IPS-NIHi11 (cell line): ENCODE data around the gene PDGFRA.
"Not testable (repeated sequence)": the region's sequence is repeated elsewhere in the genome, so short reads cannot be mapped to it uniquely, and the experiment has no call there.

Source experiments
- DNase-seq: peaks from one replicate; pipeline ENCODE4 v3.0.0; 2012; ENCODE audit warnings: mixed read lengths, low spot score

The PDGFRA gene

DNA sequence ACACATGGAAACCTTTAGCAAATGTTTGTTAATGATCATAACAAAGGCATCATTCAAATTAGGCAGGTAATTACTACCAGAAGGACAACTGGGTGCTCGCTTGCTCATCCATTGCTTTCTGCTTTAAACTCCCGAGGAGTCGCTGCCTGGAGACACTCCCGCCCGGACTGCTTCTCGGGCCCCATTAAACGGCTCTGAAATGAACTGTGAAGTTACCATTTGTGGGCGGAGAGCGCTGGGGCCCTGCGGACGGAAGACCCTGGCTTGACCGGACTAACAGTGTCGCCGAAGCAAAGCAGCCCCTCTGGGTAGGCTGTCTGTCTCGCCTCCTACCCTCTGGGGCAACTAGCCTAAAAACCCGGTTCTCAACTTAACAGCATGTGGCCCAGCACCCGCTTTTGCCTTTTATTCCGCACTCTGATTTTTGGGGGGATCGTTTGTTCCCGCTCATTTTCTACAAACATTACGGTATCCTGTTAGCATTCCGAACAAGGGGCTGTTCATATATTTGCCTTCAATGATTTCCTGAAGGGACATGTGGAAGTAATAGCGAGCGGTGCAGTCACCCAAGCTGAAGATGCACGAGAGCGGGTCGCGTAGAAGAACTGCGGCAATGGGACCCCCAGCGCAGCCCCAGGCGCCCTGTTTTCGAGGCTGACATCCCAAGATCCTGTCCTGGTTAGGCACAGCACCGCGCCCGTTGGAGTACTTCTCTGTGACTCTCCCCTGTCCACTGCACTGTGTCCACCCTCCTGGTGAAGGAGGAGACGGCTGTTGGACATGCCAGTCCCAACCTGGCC lies 1.6 kb upstream of the PDGFRA start:
- peak; percentile 30 for DNase-seq

DNA sequence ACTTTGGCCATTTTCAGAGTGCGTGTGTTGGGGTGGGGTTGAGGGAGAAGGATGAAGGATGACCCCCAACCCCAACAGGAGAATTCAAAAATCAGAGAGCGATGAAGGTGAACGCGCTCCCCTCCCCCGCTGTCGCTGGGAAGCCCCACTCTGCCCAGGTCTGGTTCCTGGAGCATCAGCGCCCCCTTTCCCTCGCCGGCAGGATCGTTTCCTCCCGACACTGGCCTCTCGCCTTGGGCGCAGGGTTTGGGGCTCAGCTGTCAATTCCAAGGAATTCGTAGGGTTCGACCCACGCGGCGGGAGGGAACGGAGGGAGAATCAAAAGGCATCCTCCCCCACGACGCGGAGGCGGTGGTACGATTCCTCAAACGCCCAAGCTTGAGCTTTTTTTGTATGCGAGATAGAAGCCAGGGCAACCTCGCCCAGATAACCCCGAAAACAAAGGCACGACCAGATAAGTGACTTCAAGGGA lies 1.0 kb upstream of the PDGFRA start:
- peak; percentile 79 for DNase-seq

DNA sequence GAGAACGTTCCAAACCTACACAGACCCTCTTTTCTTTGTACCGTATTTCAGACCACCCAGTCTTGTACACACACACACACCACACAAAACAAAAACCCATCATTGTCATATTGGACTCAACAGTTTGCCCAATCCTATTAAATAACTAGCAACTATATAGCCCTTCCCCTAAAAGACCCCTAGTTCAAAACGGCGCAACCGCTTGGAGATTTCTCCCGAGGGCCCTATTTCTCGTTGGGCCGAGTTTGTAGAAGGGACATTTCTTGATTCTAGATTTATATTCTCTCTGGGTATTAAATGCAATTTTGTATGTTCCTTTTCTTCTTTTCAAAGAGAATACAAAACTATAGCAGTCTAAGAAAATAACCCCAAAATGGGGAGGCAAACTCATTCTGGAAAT lies 547 bp upstream of the PDGFRA start:
- DNase-seq: no peak

DNA sequence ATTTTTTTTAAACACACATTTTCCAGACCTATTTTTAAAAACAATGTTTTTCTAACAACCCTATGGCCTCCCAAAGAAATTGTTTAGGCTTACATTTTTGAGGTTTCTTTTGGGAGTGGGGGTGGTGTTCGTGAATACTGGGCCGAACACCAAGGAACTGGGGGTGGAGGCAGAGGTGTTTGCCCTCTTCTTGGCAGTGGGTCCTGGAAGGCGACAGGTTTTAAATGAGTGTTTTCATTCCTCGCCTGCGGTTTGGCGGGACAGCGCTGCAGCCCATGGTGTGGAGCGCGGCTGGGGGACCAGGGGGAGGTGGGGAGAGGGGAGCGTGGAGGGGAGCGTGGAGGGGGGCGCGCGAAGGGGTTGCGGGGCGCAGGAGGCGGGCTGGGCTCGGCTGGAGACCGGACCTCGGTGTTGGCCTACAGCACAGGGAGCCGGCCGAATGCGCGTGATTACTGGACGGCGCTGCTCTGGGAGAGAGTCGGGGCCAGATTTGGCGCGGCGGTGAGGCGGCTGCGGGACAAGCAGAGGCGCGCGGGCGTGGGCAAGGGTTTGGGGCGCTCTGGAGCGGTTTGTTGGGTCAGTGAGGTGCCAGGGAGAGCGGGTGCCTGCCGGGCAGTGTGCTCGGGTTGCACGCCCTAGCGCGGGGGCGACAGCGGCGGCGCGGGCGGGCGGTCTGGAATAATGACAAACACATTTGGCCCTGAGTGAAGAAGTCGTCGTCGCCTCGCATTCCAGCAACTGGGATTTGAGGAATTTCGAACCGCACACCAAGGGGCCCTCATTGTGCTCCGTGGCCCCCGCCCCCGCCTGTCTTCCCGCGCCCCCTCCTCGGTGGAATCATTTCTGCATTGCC lies 764 bp downstream of the PDGFRA start:
- DNase-seq: no peak

DNA sequence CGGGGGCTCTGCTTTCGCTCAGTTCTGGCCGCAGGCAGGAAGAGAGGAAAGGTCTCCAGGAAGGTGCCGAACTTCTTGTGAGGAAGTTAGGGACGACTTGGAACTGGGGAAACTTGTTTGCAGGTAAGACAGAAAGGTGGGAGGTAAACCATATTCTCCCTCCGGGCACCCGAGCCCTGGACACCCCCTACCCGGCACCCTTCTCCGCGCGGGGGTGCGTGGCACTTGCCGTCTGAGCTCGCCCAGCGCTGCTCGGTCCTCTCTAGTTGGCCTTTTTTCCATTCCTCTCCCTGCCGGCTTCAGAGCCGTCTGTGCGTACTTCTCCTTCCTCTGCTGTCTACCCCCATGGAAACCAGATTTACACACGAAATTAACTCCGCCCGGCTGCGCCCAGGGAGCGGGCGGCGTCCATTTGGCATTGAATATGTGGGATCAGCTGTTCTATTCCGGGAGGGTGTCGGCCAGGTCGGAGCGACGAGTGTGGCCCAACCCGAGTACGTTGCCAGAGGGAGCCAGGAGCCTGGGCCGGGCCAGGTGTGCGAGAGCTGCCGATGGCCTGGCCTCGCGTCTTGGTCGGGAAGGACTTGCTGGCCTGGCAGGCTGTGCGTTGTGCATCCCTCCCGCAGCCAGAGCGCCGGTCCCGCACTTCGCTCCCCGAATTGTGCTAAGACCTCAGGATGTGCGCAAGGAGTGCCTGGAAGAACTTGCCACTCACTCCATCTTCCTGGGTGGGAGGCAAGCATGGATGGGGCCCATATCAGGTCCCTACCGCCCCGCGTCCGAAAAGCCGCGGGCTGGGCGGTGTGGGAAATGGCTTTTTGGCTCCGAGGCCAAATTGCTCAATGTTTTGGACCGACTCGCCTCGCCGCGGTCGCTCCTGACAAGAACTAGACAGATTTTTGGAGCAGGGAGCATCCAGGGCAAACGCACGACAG lies 1.7 kb downstream of the PDGFRA start:
- no peak for DNase-seq

DNA sequence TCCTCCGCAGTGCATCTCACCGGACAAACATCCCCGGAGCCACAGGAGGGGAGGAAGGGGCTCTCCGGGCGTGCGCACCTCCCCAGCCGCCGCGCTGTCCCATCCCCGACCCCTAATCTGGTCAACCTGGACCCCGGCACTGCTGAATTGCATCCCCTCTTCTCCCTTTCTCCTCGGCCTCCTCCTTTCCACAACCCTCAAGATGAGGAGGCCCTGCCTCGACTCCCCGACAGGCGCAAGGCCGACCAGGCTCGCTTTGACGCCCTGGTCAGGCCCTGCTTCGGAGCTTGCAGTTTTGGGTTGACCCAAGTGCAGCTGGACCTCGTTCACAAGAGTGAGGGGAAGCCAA lies 2.3 kb downstream of the PDGFRA start:
- no peak for DNase-seq

DNA sequence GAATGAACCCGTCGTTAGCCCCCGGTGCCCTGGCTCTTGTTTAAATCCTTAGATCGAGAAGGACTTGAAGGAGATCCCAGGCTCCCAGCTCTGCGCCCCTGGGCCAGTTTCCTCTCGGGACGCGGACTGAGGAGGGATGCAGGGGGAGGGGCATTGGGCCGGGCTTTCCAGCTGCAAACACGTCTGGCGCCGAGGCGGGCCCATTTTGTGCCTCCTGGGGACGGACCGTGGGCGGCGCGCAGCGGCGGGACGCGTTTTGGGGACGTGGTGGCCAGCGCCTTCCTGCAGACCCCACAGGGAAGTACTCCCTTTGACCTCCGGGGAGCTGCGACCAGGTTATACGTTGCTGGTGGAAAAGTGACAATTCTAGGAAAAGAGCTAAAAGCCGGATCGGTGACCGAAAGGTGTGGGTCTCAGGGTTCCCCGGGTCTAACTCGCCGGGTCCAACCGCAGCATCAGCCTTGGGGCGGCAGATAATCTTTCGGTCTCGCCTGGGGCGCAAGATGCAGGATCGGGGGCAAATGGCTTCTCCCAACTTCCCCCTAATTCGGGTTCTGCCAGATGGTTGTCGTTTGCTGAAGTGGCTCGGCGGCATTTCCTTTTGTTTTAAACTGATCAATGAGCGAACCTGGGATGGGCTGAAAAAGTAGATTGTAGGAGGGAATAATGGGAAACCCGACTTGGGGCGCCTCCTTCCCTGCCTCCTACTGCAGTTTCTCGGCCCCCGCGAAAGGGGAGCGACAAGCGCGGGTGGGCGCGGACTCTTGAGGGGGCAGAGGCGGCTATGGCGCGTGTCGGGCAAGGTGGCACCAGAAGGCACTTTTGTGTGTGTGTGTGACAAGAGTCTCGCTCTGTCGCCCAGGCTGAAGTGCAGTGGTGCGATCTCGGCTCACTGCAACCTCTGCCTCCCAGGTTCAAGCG lies 2.9 kb downstream of the PDGFRA start:
- no peak for DNase-seq

DNA sequence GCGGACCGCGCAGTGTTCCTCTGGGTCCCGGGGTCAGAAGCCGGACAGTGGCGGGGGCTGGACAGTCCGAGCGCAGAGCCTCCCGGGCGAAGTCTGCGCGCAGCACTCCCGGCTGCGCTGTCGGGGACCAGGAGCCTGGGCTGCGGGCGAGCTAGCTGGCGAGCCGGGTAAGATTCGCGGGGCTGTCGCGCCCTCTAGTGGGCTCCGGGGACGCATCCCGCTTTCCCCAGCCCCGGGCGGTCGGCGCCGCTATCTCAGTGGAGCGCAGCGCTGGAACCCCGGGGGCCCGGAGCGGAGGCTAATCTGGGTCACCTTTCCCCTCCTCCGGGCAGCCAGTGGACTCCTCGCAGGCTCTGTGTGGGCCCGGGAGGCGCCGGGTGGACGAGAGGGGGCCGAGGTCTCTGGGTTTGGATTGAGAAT lies 4.2 kb downstream of the PDGFRA start:
- peak; percentile 85 for DNase-seq

DNA sequence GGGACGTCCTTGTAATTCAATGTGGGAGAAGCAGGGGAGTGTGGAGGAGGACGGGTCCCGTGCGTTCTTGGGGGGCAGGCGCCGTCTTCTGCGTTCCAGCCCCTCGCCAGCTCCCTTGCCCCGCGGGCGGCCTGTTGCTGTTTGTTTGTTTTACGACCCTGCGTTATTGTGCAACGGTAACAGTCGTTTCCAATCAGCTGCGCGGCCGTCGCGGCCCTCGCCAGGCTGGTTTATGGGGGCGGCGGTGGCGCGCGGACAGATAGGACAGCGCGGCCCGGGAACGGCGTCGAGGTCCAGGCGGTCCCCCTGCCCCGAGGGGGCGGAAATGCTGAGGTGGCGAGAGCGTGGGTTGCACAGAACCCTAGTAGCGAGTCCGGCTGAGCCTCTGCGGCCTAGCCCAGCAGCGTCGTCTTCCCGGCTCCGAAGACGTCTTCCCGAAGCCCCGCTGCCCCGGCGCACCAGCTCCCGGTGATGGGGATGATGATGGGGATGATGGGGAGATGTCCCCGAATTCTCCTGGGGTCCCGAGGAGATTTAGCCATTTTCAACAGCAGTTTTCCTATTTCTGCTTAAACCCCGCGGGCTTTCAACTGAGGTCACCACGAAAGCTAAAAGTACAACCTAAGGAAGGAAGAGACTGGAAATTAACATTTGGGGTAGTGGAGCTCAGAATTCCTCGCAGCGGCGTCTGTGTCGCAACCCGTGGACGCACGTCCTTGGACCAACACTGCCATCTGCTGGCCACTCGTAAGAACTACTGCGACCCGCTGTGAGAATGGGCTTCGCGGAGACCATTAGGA lies 4.8 kb downstream of the PDGFRA start:
- peak; percentile 70 for DNase-seq

DNA sequence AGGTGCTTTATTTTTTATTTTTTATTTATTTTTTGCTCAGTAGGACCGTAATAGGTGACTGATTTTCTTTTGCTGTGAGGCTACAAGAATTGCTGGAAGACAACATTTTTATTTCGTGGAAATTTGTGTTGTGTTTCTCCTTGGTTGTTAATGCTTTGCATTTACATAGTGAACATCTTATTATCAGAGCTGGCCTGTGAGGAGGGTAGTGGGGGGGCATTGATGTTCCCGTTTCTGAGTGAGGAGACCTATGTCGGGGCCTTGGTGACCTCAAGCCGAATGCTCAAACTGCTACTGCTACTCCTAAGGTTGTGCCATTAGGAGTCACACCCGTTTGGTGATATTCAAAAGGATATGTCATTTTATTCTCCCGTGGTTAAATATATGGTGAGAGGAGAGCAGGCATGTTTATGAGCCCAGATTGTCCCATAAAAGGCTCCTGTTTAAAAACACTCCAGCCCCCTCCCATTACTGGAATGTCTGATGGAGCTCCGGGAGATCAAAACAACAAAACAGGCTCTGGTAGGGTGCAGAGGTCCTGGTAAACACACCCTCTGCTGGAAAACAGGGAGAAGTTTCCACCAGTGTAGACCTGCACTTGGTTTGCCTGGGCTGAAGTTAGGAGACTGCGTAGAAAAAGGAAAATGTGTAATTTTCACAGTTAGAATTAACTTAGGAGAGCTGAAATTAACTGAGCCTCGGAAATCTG lies 5.6 kb downstream of the PDGFRA start:
- DNase-seq: no peak

DNA sequence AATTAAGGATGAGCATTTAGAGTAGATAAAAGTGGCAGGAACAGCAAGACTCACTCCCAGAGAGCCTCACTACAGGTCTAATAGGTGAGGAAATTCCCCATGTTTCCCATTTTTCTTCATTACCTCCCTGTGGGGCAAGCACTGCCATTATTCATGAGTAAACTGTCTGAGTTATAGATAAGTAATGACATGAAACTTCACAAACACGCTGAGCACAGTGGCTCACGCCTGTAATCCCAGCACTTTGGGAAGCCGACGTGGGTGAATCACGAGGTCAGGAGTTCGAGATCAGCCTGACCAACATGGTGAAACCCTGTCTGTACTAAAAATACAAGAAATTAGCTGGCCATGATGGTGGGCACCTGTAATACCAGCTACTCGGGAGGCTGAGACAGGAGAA lies 7.2 kb downstream of the PDGFRA start:
- not testable (repeated sequence) for DNase-seq

DNA sequence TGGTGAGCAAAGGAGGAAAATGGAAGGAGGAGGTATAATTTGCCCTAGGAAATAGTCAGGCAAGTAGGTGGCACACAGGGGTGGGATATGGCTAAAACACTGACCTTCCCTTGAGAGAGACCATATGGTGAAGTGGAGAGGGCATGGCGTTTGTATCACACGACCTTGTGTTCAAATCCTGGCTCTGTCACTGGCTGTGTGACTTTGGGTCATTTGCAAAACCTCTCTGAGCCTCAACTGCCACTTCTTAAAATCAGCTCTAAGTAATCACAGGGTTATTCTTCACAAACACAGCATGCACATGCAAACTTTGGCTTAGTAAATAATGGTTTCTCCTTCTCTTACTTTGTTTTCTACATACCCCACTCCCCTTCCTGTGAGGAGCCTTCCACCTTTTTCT lies 8.7 kb downstream of the PDGFRA start:
- no peak for DNase-seq

DNA sequence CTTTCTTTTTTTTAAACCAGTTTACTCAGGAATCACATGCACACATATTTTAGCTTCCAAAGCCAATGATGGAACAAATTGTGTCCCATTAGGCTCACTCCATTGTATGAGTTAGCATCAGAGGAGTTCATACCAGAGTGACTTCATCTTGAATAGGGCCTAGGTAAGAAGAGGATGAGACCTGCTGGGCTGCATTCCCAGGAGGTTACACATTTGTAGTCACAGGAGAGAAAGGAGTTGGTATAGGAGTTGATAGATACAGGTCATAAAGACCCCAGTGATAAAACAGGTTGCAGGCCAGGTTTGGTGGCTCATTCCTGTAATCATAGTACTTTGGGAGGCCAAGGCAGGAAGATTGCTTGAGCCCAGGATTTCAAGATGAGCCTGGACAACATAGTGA lies 9.3 kb downstream of the PDGFRA start:
- DNase-seq: no peak

DNA sequence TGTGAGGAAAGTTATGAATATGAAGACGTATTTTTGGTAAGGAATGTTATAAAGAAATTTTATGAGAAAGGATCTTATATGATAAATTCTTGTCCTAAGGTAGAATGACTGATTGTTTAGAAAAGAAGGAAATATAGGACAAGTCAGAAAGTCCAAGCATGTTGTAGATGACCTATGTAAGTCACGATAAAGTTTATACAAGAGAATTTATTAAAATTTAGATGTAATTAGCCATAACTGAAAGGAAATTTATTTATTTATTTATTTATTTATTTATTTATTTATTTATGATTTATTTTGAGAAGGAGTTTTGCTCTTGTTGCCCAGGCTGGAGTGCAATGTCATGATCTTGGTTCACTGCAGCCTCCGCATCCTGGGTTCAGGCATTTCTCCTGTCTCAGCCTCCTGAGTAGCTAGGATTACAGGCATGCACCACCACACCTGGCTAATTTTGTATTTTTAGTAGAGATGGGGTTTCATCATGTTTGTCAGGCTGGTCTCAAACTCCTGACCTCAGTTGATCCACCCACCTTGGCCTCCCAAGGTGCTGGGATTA lies 12.3 kb downstream of the PDGFRA start:
- DNase-seq: not testable (repeated sequence)

DNA sequence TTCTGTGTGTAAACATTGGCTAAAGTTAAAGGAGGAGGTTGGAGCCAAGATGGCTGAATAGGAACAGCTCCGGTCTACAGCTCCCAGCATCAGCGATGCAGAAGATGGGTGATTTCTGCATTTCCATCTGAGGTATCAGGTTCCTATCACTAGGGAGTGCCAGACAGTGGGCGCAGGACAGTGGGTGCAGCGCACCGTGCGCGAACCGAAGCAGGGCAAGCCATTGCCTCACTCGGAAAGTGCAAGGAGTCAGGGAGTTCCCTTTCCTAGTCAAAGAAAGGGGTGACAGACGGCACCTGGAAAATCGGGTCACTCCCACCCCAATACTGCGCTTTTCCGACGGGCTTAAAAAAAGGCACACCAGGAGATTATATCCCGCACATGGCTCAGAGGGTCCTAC lies 14.4 kb downstream of the PDGFRA start:
- not testable (repeated sequence) for DNase-seq

DNA sequence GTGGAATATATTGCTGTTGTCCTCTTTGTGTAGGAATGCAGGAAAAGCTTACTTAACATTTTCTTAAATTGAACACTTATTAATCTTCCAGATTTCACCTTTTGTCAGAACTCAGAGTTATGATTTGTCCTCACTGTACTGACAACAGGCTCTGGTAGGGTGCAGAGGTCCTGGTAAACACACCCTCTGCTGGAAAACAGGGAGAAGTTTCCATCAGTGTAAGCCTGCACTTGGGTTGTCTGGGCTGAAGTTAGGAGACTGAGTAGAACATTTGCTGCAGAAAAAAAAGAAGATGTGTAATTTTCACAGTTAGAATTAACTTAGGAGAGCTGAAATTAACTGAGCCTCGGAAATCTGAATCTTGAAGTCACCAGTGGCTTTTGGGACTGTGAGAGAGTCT lies 23.2 kb downstream of the PDGFRA start:
- DNase-seq: not testable (repeated sequence)

DNA sequence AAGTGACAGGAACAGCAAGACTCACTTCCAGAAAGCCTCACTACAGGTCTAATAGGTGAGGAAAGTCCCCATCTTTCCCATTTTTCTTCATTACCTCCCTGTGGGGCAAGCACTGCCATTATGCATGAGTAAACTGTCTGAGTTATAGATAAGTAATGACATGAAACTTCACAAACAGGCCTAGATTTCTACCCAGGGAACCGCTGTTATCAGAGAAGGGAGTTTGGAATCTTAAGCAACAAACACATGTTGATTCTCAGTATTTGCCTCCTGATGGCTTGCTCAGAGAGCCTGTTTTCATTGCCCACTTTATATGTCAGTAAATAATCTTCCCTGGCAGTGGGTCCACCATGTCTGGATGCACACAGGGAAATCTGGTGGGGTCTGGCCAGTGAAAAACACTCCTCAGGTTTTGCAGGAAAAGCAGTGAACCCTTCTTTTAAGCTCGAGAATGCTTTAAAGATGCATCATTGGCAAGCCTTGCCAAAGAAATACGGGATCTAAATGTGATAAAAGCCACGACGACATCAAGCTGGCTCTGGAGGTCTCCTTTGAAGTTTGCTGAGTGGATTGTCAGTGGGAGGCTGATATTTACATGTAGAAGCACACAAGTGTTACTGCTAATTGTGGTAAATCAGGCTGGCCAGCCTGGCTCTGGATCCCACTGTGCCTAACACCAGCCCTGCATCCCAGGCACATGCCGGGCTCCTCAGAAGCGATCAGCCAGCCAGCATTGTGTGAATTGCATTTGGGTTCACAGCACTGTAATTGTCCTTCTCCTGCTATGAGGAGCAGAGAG lies 25.2 kb downstream of the PDGFRA start:
- no peak for DNase-seq

DNA sequence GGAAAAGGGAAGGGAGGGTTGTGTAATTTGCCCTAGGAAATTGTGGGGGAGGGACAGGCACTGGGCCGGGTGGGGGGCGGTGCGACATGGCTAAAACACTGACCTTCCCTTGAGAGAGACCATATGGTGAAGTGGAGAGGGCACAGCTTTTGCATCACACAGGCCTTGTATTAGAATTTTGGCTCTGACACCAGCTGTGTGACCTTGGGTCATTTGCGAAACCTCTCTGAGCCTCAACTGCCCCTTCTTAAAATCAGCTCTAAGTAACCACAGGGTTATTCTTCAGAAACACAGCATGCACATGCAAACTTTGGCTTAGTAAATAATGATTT lies 25.8 kb downstream of the PDGFRA start:
- DNase-seq: no peak

DNA sequence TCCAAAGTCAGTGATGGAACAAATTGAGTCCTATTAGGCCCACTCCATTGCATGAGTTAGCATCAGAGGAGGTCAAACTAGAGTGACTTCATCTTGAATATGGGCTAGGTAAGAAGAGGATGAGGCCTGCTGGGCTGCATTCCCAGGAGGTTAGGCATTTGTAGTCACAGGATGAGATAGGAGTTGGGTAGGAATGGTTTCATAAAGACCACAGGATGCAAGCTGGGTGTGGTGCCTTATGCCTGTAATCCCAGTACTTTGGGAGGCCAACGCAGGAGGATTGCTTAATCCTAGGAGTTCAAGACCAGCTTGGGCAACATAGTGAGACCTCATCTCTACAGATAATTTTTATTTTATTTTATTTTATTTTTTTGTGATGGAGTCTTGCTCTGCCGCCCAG lies 26.8 kb downstream of the PDGFRA start:
- no peak for DNase-seq
